ENCODE data around the gene ZP1. TPM values are rescaled to one million over a fixed set of nuclear protein-coding genes. Genes with fewer than 3 reads are reported as not detected.

The ZP1 gene
- polyA plus RNA-seq, 4 donors: 0.33 to 2.7 TPM; not detected in 2

- Histone ChIP-seq H3K9me3 (ENCODE audit: control insufficient read depth in 2 of 2, insufficient read depth in 1 of 2, low read depth in 1 of 2, low read length in 1 of 2) (no peaks in the 10 kb centered on the region), H3K27ac (ENCODE audit: low read depth in 1 of 3, low read length in 2 of 3) (no peak overlapping the region), H3K27me3 (ENCODE audit: control insufficient read depth in 3 of 3, insufficient read depth in 3 of 3, low read length in 3 of 3) (no peaks in the 10 kb centered on the region), H3K4me3 (ENCODE audit: low read depth in 1 of 3, low read length in 3 of 3) (no peak overlapping the region), H3K4me1 (ENCODE audit: control insufficient read depth in 3 of 3, insufficient read depth in 2 of 3, low read depth in 1 of 3, low read length in 2 of 3) (peaks cover 5 to 42% (median 9%) of the 10 kb centered on the region in 3 donors), H3K36me3 (ENCODE audit: control insufficient read depth in 3 of 3, insufficient read depth in 2 of 3, low read depth in 1 of 3, low read length in 3 of 3) (peaks cover 2 to 56% (median 7%) of the 10 kb centered on the region in 3 donors)
- FAIRE-seq (no peak), DNase-seq (no peak)
- WGBS, 3 donors: 77 to 88% (median 86%) methylated on average over 10 of the region's 10 CpGs
Observed at GRCh38 chr11:60848714-60849151, 18.6 kb upstream of the ZP1 start.

GRCh38 chr11:60849641-60850520 is 17.5 kb upstream of the ZP1 start:
- 89 to 94% (median 92%) methylated on average over 29 of the region's 29 CpGs for WGBS, 3 donors
- peaks cover 2 to 56% (median 7%) of the 10 kb centered on the region in 3 donors for H3K36me3 ChIP-seq (ENCODE audit: control insufficient read depth in 3 of 3, insufficient read depth in 2 of 3, low read depth in 1 of 3, low read length in 3 of 3)

GRCh38 chr11:60851327-60852104 is 15.8 kb upstream of the ZP1 start:
- Histone ChIP-seq H3K4me1 (ENCODE audit: control insufficient read depth in 3 of 3, insufficient read depth in 2 of 3, low read depth in 1 of 3, low read length in 2 of 3) (peaks cover 4 to 55% (median 9%) of the 10 kb centered on the region in 3 donors), H3K36me3 (ENCODE audit: control insufficient read depth in 3 of 3, insufficient read depth in 2 of 3, low read depth in 1 of 3, low read length in 3 of 3) (peaks cover 2 to 54% (median 7%) of the 10 kb centered on the region in 3 donors), H3K27me3 (ENCODE audit: control insufficient read depth in 3 of 3, insufficient read depth in 3 of 3, low read length in 3 of 3) (no peaks in the 10 kb centered on the region), H3K9me3 (ENCODE audit: control insufficient read depth in 2 of 2, insufficient read depth in 1 of 2, low read depth in 1 of 2, low read length in 1 of 2) (no peaks in the 10 kb centered on the region), H3K27ac (ENCODE audit: low read depth in 1 of 3, low read length in 2 of 3) (peak overlapping the region; percentile 15 to 85 (median 72)), H3K4me3 (ENCODE audit: low read depth in 1 of 3, low read length in 3 of 3) (peak overlapping the region in 1 of 3 donors; percentile 8)
- 64 to 79% (median 73%) methylated on average over 17 of the region's 17 CpGs for WGBS, 3 donors
- no peak for FAIRE-seq
- DNase-seq: no peak

More at GRCh38 chr11:60849641-60850520, 17.5 kb upstream of the ZP1 start:
- Histone ChIP-seq H3K27ac (ENCODE audit: low read depth in 1 of 3, low read length in 2 of 3) (no peak overlapping the region), H3K4me1 (ENCODE audit: control insufficient read depth in 3 of 3, insufficient read depth in 2 of 3, low read depth in 1 of 3, low read length in 2 of 3) (peaks cover 4 to 40% (median 9%) of the 10 kb centered on the region in 3 donors), H3K9me3 (ENCODE audit: control insufficient read depth in 2 of 2, insufficient read depth in 1 of 2, low read depth in 1 of 2, low read length in 1 of 2) (no peaks in the 10 kb centered on the region), H3K4me3 (ENCODE audit: low read depth in 1 of 3, low read length in 3 of 3) (no peak overlapping the region), H3K27me3 (ENCODE audit: control insufficient read depth in 3 of 3, insufficient read depth in 3 of 3, low read length in 3 of 3) (no peaks in the 10 kb centered on the region)
- DNase-seq: no peak
- no peak for FAIRE-seq

GRCh38 chr11:60852117-60852981 is 15.0 kb upstream of the ZP1 start:
- FAIRE-seq (no peak), DNase-seq (peak; percentile 93 to 96)
- H3K36me3 ChIP-seq (ENCODE audit: control insufficient read depth in 3 of 3, insufficient read depth in 2 of 3, low read depth in 1 of 3, low read length in 3 of 3): peaks cover 2 to 51% (median 7%) of the 10 kb centered on the region in 3 donors
- H3K27ac ChIP-seq (ENCODE audit: low read depth in 1 of 3, low read length in 2 of 3): peak overlapping the region; percentile 76 to 93 (median 85)
- 24 to 48% (median 38%) methylated on average over 69 to 78 of the region's 78 CpGs for WGBS, 3 donors
- no peaks in the 10 kb centered on the region for H3K27me3 ChIP-seq (ENCODE audit: control insufficient read depth in 3 of 3, insufficient read depth in 3 of 3, low read length in 3 of 3)
- H3K9me3 ChIP-seq (ENCODE audit: control insufficient read depth in 2 of 2, insufficient read depth in 1 of 2, low read depth in 1 of 2, low read length in 1 of 2): no peaks in the 10 kb centered on the region
- peak overlapping the region in 2 of 3 donors; percentile 16 to 53 for H3K4me3 ChIP-seq (ENCODE audit: low read depth in 1 of 3, low read length in 3 of 3)
- peaks cover 4 to 53% (median 9%) of the 10 kb centered on the region in 3 donors for H3K4me1 ChIP-seq (ENCODE audit: control insufficient read depth in 3 of 3, insufficient read depth in 2 of 3, low read depth in 1 of 3, low read length in 2 of 3)

GRCh38 chr11:60852982-60853950 is 14.1 kb upstream of the ZP1 start:
- Histone ChIP-seq H3K27me3 (ENCODE audit: control insufficient read depth in 3 of 3, insufficient read depth in 3 of 3, low read length in 3 of 3) (no peaks in the 10 kb centered on the region), H3K4me3 (ENCODE audit: low read depth in 1 of 3, low read length in 3 of 3) (peak overlapping the region in 1 of 3 donors; percentile 53), H3K36me3 (ENCODE audit: control insufficient read depth in 3 of 3, insufficient read depth in 2 of 3, low read depth in 1 of 3, low read length in 3 of 3) (peaks cover 2 to 42% (median 2%) of the 10 kb centered on the region in 3 donors), H3K27ac (ENCODE audit: low read depth in 1 of 3, low read length in 2 of 3) (peak overlapping the region in 2 of 3 donors; percentile 76 to 93), H3K9me3 (ENCODE audit: control insufficient read depth in 2 of 2, insufficient read depth in 1 of 2, low read depth in 1 of 2, low read length in 1 of 2) (no peaks in the 10 kb centered on the region), H3K4me1 (ENCODE audit: control insufficient read depth in 3 of 3, insufficient read depth in 2 of 3, low read depth in 1 of 3, low read length in 2 of 3) (peaks cover 4 to 45% (median 9%) of the 10 kb centered on the region in 3 donors)
- FAIRE-seq (no peak), DNase-seq (no peak)
- WGBS, 3 donors: 87 to 93% (median 92%) methylated on average over 55 to 68 of the region's 68 CpGs

- H3K27me3 ChIP-seq (ENCODE audit: control insufficient read depth in 3 of 3, insufficient read depth in 3 of 3, low read length in 3 of 3): no peaks in the 10 kb centered on the region
- DNase-seq: no peak
- FAIRE-seq: no peak
- H3K27ac ChIP-seq (ENCODE audit: low read depth in 1 of 3, low read length in 2 of 3): no peak overlapping the region
- H3K36me3 ChIP-seq (ENCODE audit: control insufficient read depth in 3 of 3, insufficient read depth in 2 of 3, low read depth in 1 of 3, low read length in 3 of 3): peaks cover 0 to 32% (median 2%) of the 10 kb centered on the region in 3 donors
- 62 to 80% (median 73%) methylated on average over 8 of the region's 8 CpGs for WGBS, 3 donors
- H3K9me3 ChIP-seq (ENCODE audit: control insufficient read depth in 2 of 2, insufficient read depth in 1 of 2, low read depth in 1 of 2, low read length in 1 of 2): no peaks in the 10 kb centered on the region
- peaks cover 4 to 42% (median 9%) of the 10 kb centered on the region in 3 donors for H3K4me1 ChIP-seq (ENCODE audit: control insufficient read depth in 3 of 3, insufficient read depth in 2 of 3, low read depth in 1 of 3, low read length in 2 of 3)
- no peak overlapping the region for H3K4me3 ChIP-seq (ENCODE audit: low read depth in 1 of 3, low read length in 3 of 3)
Observed at GRCh38 chr11:60854140-60854846, 13.0 kb upstream of the ZP1 start.

All from small intestine (tissue), 7 donors.